Caco-2 (cell line): ENCODE results near the gene SLC4A11. TPM values are rescaled to one million over a fixed set of nuclear protein-coding genes. Genes with fewer than 3 reads are reported as not detected.

ENCODE experiments used
- BruUV-seq: library from RNA; stranded (reverse); fragments of 400-500 nt; replicated peaks from 2 replicates; lab custom pipeline; 2021; lab: Mats Ljungman, UMichigan
- CTCF ChIA-PET: fragments of 300-600 bp; sonication (Branson Sonifier 250); formaldehyde crosslinking; loops from one replicate; lab custom pipeline; 2022; ENCODE audit warnings: antibody characterized with exemption; lab: Charles Lee
- POLR2A ChIA-PET: fragments of 300-600 bp; sonication (Branson Sonifier 250); formaldehyde crosslinking; loops from one replicate; lab custom pipeline; 2022; ENCODE audit warnings: antibody characterized with exemption; lab: Charles Lee
- DNase-seq, 2 experiments: peaks; one replicate each; pipeline versions ENCODE4 v3.0.0 to v3.0.0-alpha.2; 2020 to 2022
- H3K27me3 ChIP-seq: replicated peaks from 2 replicates; pipeline ENCODE4 v1.6.0; 2011; ENCODE audit warnings: low read length; ENCODE audit not compliant: control insufficient read depth, insufficient read depth
- H3K36me3 ChIP-seq: 2 replicates; pipeline ENCODE4 v1.5.1; 2011; ENCODE audit warnings: low read length; ENCODE audit not compliant: control insufficient read depth, insufficient read depth
- H3K4me1 ChIP-seq: fragments of 250-450 bp; sonication (Bioruptor Pico); 2 replicates; pipeline ENCODE4 v1.5.1; 2020; ENCODE audit warnings: mild to moderate bottlenecking
- H3K4me3 ChIP-seq: 2 replicates; pipeline ENCODE4 v1.5.1; 2011; ENCODE audit warnings: low read depth, mild to moderate bottlenecking, control low read depth, low read length
- H3K9me3 ChIP-seq: fragments of 250-450 bp; sonication (Bioruptor Pico); 2 replicates; pipeline ENCODE4 v1.5.1; 2020; ENCODE audit warnings: mild to moderate bottlenecking, moderate library complexity
- H3K27ac Mint-ChIP-seq: one replicate; pipeline ENCODE4 v1.8.0; 2022; ENCODE audit warnings: mixed read lengths; ENCODE audit not compliant: unreplicated experiment
- H3K27me3 Mint-ChIP-seq: one replicate; pipeline ENCODE4 v1.8.0; 2022; ENCODE audit warnings: mixed read lengths; ENCODE audit not compliant: insufficient read depth, unreplicated experiment
- H3K36me3 Mint-ChIP-seq: one replicate; pipeline ENCODE4 v1.8.0; 2022; ENCODE audit warnings: mild to moderate bottlenecking, mixed read lengths; ENCODE audit not compliant: insufficient read depth, unreplicated experiment
- H3K4me1 Mint-ChIP-seq: one replicate; pipeline ENCODE4 v1.8.0; 2022; ENCODE audit warnings: low read depth, mixed read lengths; ENCODE audit not compliant: unreplicated experiment
- H3K4me3 Mint-ChIP-seq: one replicate; pipeline ENCODE4 v1.8.0; 2022; ENCODE audit warnings: mild to moderate bottlenecking, moderate library complexity, mixed read lengths; ENCODE audit not compliant: unreplicated experiment
- H3K9me3 Mint-ChIP-seq: one replicate; pipeline ENCODE4 v1.8.0; 2022; ENCODE audit warnings: mixed read lengths; ENCODE audit not compliant: unreplicated experiment
- CTCF ChIP-seq, 2 experiments: fragments of 200-600 bp in 1 of 2; IDR thresholded peaks; 1 replicate in 1 of 2; 2 replicates in 1 of 2; pipeline versions ENCODE4 v1.5.1 to v1.8.0; 2011 to 2022; ENCODE audit warnings: antibody characterized with exemption in 1 of 2, control low read depth in 1 of 2, inconsistent platforms in 1 of 2, low read depth in 1 of 2, low read length in 1 of 2, mild to moderate bottlenecking in 1 of 2, moderate library complexity in 1 of 2; ENCODE audit not compliant: insufficient read depth in 1 of 2, severe bottlenecking in 1 of 2, unreplicated experiment in 1 of 2
- intact Hi-C: fragments of 100-400 bp; cut with micrococcal nuclease; formaldehyde crosslinking; loops from one replicate; pipeline ENCODE4 v1.10.0; 2022; ENCODE audit not compliant: unreplicated experiment
- total RNA-seq: library from RNA; stranded (reverse); gene quantifications from 2 replicates; pipeline ENCODE4 v1.2.3, GENCODE V29; 2022

SLC4A11 gene
- total RNA-seq, 1 experiment from 2014 or later: 9.5 TPM

DNA sequence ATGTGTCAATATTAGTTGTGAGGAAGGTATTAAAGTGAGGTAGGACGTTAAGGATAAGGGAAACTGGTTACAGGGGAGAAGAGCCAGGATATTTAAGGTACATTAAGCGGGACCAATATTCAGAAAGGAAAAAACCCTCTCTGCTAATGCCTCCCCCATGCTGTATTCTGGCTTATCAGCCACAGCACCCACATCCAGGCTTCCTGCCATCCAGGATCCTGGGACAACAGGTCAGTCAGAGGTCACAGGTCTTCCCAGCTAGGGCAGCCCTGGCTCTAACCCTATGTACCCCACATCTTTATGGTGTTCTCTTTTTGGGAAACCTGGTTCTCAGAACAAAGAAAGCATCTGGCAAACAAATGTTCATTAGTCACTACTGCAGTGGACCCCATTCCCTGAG, 39.8 kb downstream of the SLC4A11 start:
- Histone ChIP-seq H3K4me1 (no peaks in the 10 kb centered on the region), H3K27me3 (no peaks in the 10 kb centered on the region), H3K4me3 (no peak overlapping the region), H3K36me3 (peaks cover 6% of the 10 kb centered on the region), H3K9me3 (no peaks in the 10 kb centered on the region)
- Mint-ChIP-seq H3K4me1 (no peaks in the 10 kb centered on the region), H3K27me3 (no peaks in the 10 kb centered on the region), H3K36me3 (peaks cover 78% of the 10 kb centered on the region), H3K27ac (no peak overlapping the region), H3K4me3 (no peak overlapping the region), H3K9me3 (no peaks in the 10 kb centered on the region)
- ChIA-PET CTCF (no interaction called here), POLR2A (no interaction called here)
- DNase-seq: no peak
- intact Hi-C loops: no loop called here
- no TSS peak for BruUV-seq
- TF ChIP-seq CTCF (IDR thresholded peaks at IDR 0.05; ENCODE audit: insufficient read depth in 1 of 2, low read depth in 1 of 2, low read length in 1 of 2, severe bottlenecking in 1 of 2, unreplicated experiment in 1 of 2): no peak

- Histone ChIP-seq H3K27me3 (no peaks in the 10 kb centered on the region), H3K36me3 (peaks cover 5% of the 10 kb centered on the region), H3K4me1 (no peaks in the 10 kb centered on the region), H3K9me3 (no peaks in the 10 kb centered on the region), H3K4me3 (no peak overlapping the region)
- Mint-ChIP-seq H3K36me3 (peaks cover 74% of the 10 kb centered on the region), H3K27ac (no peak overlapping the region), H3K4me1 (no peaks in the 10 kb centered on the region), H3K9me3 (no peaks in the 10 kb centered on the region), H3K27me3 (no peaks in the 10 kb centered on the region), H3K4me3 (no peak overlapping the region)
- DNase-seq: no peak
- no TSS peak for BruUV-seq
- no peak for TF ChIP-seq CTCF (IDR thresholded peaks at IDR 0.05; ENCODE audit: insufficient read depth in 1 of 2, low read depth in 1 of 2, low read length in 1 of 2, severe bottlenecking in 1 of 2, unreplicated experiment in 1 of 2)
- ChIA-PET POLR2A (no interaction called here), CTCF (no interaction called here)
- intact Hi-C loops: no loop called here
These were observed 43.3 kb downstream of the SLC4A11 start for GRCh38 chr20:3195590-3196237.

GRCh38 chr20:3194617-3195280, 44.2 kb downstream of the SLC4A11 start:
- no peak for TF ChIP-seq CTCF (IDR thresholded peaks at IDR 0.05; ENCODE audit: insufficient read depth in 1 of 2, low read depth in 1 of 2, low read length in 1 of 2, severe bottlenecking in 1 of 2, unreplicated experiment in 1 of 2)
- intact Hi-C loops: no loop called here
- Mint-ChIP-seq H3K27me3 (no peaks in the 10 kb centered on the region), H3K27ac (no peak overlapping the region), H3K36me3 (peaks cover 66% of the 10 kb centered on the region), H3K4me3 (no peak overlapping the region), H3K9me3 (no peaks in the 10 kb centered on the region), H3K4me1 (no peaks in the 10 kb centered on the region)
- Histone ChIP-seq H3K27me3 (no peaks in the 10 kb centered on the region), H3K4me3 (no peak overlapping the region), H3K36me3 (peaks cover 3% of the 10 kb centered on the region), H3K4me1 (no peaks in the 10 kb centered on the region), H3K9me3 (no peaks in the 10 kb centered on the region)
- no peak for DNase-seq
- POLR2A ChIA-PET: no interaction called here
- CTCF ChIA-PET: no interaction called here
- BruUV-seq: no TSS peak
